Measurements from ENCODE around the gene CDK9. TPM values are rescaled to one million over a fixed set of nuclear protein-coding genes. Genes with fewer than 3 reads are reported as not detected.

Gene CDK9
- total and polyA plus RNA-seq, 4 experiments from 2014 or later = 35.4 to 138 (median 95.2) TPM

DNA sequence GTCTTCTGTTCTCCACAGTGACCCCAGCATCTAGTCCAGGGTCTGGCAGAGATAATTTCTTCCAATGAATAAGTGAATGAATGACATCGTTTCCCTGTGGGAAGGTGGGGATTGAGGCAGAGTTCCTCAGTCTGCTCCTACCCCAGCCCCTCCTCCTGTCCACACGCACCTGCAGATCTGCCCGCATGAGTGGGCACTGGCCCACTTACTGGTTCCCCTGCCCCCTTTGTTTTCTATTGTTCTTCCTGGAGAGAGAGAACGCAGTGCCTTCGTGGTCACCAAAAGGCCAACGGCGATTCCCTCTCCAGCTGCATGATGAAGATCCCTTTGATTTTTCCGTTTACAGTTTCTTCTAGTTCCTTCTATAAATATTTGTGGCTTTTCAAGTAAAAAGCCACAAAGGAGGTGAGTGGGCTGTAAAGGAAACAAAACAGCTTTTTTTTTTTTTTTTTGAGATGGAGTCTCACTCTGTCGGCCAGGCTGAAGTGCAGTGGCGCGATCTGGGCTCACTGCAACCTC lies 11.1 kb downstream of the CDK9 start:
- peaks cover 9% of the 10 kb centered on the region for H3K36me3 ChIP-seq (ENCODE audit: insufficient read depth, low read length)
- H3K27ac Mint-ChIP-seq = peak overlapping the region; percentile 38 to 93 (median 87)
- CTCF ChIA-PET (ENCODE audit: partially characterized antibody) = interaction anchor here (0.6 to 1.7 kb wide), 3 partner anchors 9 to 204 kb away, joined by 3 to 7 read pairs (median 5); no protein-coding TSS in a partner anchor
- no peak for DNase-seq
- POLR2A ChIA-PET (ENCODE audit: partially characterized antibody) = interaction anchor here (0.7 to 6.0 kb wide), 11 partner anchors 10 to 211 kb away, joined by 3 to 45 read pairs (median 3); partner anchors contain the start of genes CDK9, DPM2 and TOR2A
- H3K9me3 ChIP-seq (ENCODE audit: control insufficient read depth in 1 of 2, low read length in 2 of 2) = no peaks in the 10 kb centered on the region
- no peaks in the 10 kb centered on the region for H3K9me3 Mint-ChIP-seq
- H3K27me3 ChIP-seq (ENCODE audit: insufficient read depth, low read length) = no peaks in the 10 kb centered on the region
- H3K27me3 Mint-ChIP-seq = no peaks in the 10 kb centered on the region
- H3K4me1 ChIP-seq (ENCODE audit: insufficient read depth, low read length) = peaks cover 25% of the 10 kb centered on the region
- H3K27ac ChIP-seq (ENCODE audit: low read depth, low read length) = peak overlapping the region; percentile 26
- peak overlapping the region in 7 of 8 donors; percentile 57 to 89 (median 75) for H3K4me3 Mint-ChIP-seq
- H3K36me3 Mint-ChIP-seq = peaks cover 5 to 10% of the 10 kb centered on the region in 2 donors
- intact Hi-C loops (cut with micrococcal nuclease) = no loop called here
- H3K4me1 Mint-ChIP-seq = peaks cover 12 to 36% (median 25%) of the 10 kb centered on the region in 4 donors
- no peak overlapping the region for H3K4me3 ChIP-seq (ENCODE audit: low read length in 2 of 2)

- Histone ChIP-seq H3K4me3 (ENCODE audit: low read length in 2 of 2) (peak overlapping the region in 1 of 2 donors; percentile 80), H3K36me3 (ENCODE audit: insufficient read depth, low read length) (peaks cover 1% of the 10 kb centered on the region), H3K9me3 (ENCODE audit: control insufficient read depth in 1 of 2, low read length in 2 of 2) (no peaks in the 10 kb centered on the region), H3K4me1 (ENCODE audit: insufficient read depth, low read length) (peaks cover 32% of the 10 kb centered on the region), H3K27ac (ENCODE audit: low read depth, low read length) (peak overlapping the region; percentile 72), H3K27me3 (ENCODE audit: insufficient read depth, low read length) (no peaks in the 10 kb centered on the region)
- no peaks in the 10 kb centered on the region for H3K27me3 Mint-ChIP-seq
- H3K4me3 Mint-ChIP-seq = peak overlapping the region; percentile 86 to 93 (median 90)
- peaks cover 3 to 12% of the 10 kb centered on the region in 2 donors for H3K36me3 Mint-ChIP-seq
- H3K9me3 Mint-ChIP-seq = no peaks in the 10 kb centered on the region
- H3K27ac Mint-ChIP-seq = peak overlapping the region; percentile 82 to 96 (median 88)
- POLR2A ChIA-PET (ENCODE audit: partially characterized antibody) = interaction anchor here (0.7 to 5.8 kb wide), 10 partner anchors 12 to 169 kb away, joined by 3 to 54 read pairs (median 6); partner anchors contain the start of genes CDK9, ENG and TOR2A
- intact Hi-C loops (cut with micrococcal nuclease) = loop anchor here (1.0 to 5.0 kb wide), 5 partner anchors 16 to 115 kb away; partner anchors contain the start of genes CDK9 and ST6GALNAC4
- DNase-seq = no peak
- CTCF ChIA-PET (ENCODE audit: partially characterized antibody) = interaction anchor here (0.9 to 1.5 kb wide), 5 partner anchors 17 to 213 kb away, joined by 3 to 9 read pairs (median 3); partner anchors contain the start of genes CDK9 and TOR2A
- H3K4me1 Mint-ChIP-seq = peaks cover 4 to 45% (median 27%) of the 10 kb centered on the region in 4 donors
Observed at GRCh38 chr9:127801955-127802575, 16.2 kb downstream of the CDK9 start.

- Mint-ChIP-seq H3K27ac (peak within 1 kb of the TSS; percentile 88 to 96 (median 93)), H3K27me3 (no peaks in the 10 kb centered on the region), H3K9me3 (no peaks in the 10 kb centered on the region), H3K4me1 (peaks cover 4 to 38% (median 23%) of the 10 kb centered on the region in 4 donors), H3K36me3 (peaks cover 8 to 19% of the 10 kb centered on the region in 2 donors), H3K4me3 (peak within 1 kb of the TSS; percentile 89 to 94 (median 92))
- Histone ChIP-seq H3K36me3 (ENCODE audit: insufficient read depth, low read length) (peaks cover 9% of the 10 kb centered on the region), H3K9me3 (ENCODE audit: control insufficient read depth in 1 of 2, low read length in 2 of 2) (no peaks in the 10 kb centered on the region), H3K27ac (ENCODE audit: low read depth, low read length) (peak within 1 kb of the TSS; percentile 72), H3K4me1 (ENCODE audit: insufficient read depth, low read length) (peaks cover 25% of the 10 kb centered on the region), H3K4me3 (ENCODE audit: low read length in 2 of 2) (peak within 1 kb of the TSS; percentile 80 to 94), H3K27me3 (ENCODE audit: insufficient read depth, low read length) (no peaks in the 10 kb centered on the region)
- DNase-seq = peak; percentile 84 to 88 (median 87)
- ChIA-PET CTCF (ENCODE audit: partially characterized antibody) (interaction anchor here (0.9 to 1.5 kb wide), 5 partner anchors 17 to 214 kb away, joined by 3 to 9 read pairs (median 3); partner anchors contain the start of genes CDK9 and TOR2A), POLR2A (ENCODE audit: partially characterized antibody) (interaction anchor here (0.7 to 5.8 kb wide), 16 partner anchors 13 to 352 kb away, joined by 3 to 54 read pairs (median 5); partner anchors contain the start of genes CDK9, ENG, ST6GALNAC6 and TOR2A)
- intact Hi-C loops (cut with micrococcal nuclease) = loop anchor here (1.0 to 5.0 kb wide), 5 partner anchors 17 to 114 kb away; partner anchors contain the start of genes CDK9 and ST6GALNAC4
Observed at GRCh38 chr9:127802576-127803443, 17.0 kb downstream of the CDK9 start, which contains the start of gene FPGS. Gene FPGS (plus strand): TSS chr9:127802882. CDS start chr9:127802925, 43 bp downstream.

DNA sequence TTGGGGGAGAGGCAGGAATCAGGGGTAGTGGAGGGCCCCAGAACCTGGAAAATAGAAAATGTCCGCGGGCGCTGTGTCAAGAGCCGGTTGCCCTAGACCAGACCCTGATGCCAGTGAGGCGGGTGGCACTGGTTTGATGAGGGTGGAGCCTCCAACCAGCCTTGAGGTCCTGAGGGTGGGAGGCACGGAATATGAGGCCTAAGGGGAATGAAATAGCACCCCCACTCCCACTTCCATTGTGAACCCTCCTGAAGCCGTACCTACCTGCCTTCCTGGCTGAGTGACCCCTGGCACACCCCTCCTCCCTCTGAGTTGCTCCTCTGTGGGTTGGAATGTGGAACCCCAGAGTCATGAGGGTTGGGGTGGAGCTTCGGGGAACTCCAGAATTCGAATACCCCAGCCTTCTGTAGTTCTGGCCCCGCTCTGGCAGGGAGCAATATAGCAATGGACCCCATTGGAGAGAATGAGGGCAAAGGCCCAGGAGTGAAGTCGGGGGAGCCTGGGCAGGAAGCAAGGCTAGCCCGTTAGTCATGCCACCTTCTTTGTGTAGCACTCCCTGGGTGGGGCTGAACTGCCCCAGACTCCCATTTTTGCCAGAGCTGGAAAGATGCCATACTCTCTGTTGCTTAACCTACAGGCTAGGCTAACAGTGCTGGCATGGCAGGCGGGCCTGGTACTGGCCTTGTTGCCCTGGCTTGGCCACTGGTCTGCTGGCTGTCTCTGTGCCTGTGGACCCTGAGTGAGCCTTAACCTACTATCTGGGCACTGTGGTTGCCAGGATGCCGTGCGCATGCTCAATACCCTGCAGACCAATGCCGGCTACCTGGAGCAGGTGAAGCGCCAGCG lies 17.9 kb downstream of the CDK9 start:
- no peaks in the 10 kb centered on the region for H3K27me3 ChIP-seq (ENCODE audit: insufficient read depth, low read length)
- peaks cover 8 to 23% of the 10 kb centered on the region in 2 donors for H3K36me3 Mint-ChIP-seq
- ChIA-PET CTCF (ENCODE audit: partially characterized antibody) (interaction anchor here (1.1 to 1.5 kb wide), 2 partner anchors 17 to 69 kb away, joined by 3 to 4 read pairs; partner anchors contain the start of gene TOR2A), POLR2A (ENCODE audit: partially characterized antibody) (interaction anchor here (0.8 to 5.8 kb wide), 10 partner anchors 13 to 353 kb away, joined by 3 to 54 read pairs (median 5); partner anchors contain the start of genes CDK9, ST6GALNAC6 and TOR2A)
- H3K9me3 ChIP-seq (ENCODE audit: control insufficient read depth in 1 of 2, low read length in 2 of 2) = no peaks in the 10 kb centered on the region
- H3K27ac ChIP-seq (ENCODE audit: low read depth, low read length) = peak overlapping the region; percentile 72
- intact Hi-C loops (cut with micrococcal nuclease) = loop anchor here (2.0 to 5.0 kb wide), 3 partner anchors 64 to 113 kb away; partner anchors contain the start of gene ST6GALNAC4
- no peaks in the 10 kb centered on the region for H3K9me3 Mint-ChIP-seq
- H3K4me3 Mint-ChIP-seq = peak overlapping the region; percentile 89 to 94 (median 92)
- no peaks in the 10 kb centered on the region for H3K27me3 Mint-ChIP-seq
- H3K4me1 Mint-ChIP-seq = peaks cover 4 to 36% (median 20%) of the 10 kb centered on the region in 4 donors
- peaks cover 16% of the 10 kb centered on the region for H3K36me3 ChIP-seq (ENCODE audit: insufficient read depth, low read length)
- H3K27ac Mint-ChIP-seq = peak overlapping the region; percentile 88 to 96 (median 93)
- peak in 1 of 5 donors; percentile 61 for DNase-seq
- H3K4me3 ChIP-seq (ENCODE audit: low read length in 2 of 2) = peak overlapping the region; percentile 80 to 94
- peaks cover 24% of the 10 kb centered on the region for H3K4me1 ChIP-seq (ENCODE audit: insufficient read depth, low read length)

GRCh38 chr9:127805620-127806019 lies 19.8 kb downstream of the CDK9 start:
- Mint-ChIP-seq H3K36me3 (peaks cover 12 to 34% of the 10 kb centered on the region in 2 donors), H3K27ac (peak overlapping the region in 5 of 7 donors; percentile 27 to 88 (median 77)), H3K4me3 (no peak overlapping the region), H3K4me1 (peaks cover 4 to 36% (median 20%) of the 10 kb centered on the region in 4 donors), H3K27me3 (no peaks in the 10 kb centered on the region), H3K9me3 (no peaks in the 10 kb centered on the region)
- Histone ChIP-seq H3K27me3 (ENCODE audit: insufficient read depth, low read length) (no peaks in the 10 kb centered on the region), H3K9me3 (ENCODE audit: control insufficient read depth in 1 of 2, low read length in 2 of 2) (no peaks in the 10 kb centered on the region), H3K4me3 (ENCODE audit: low read length in 2 of 2) (no peak overlapping the region), H3K36me3 (ENCODE audit: insufficient read depth, low read length) (peaks cover 26% of the 10 kb centered on the region), H3K4me1 (ENCODE audit: insufficient read depth, low read length) (peaks cover 24% of the 10 kb centered on the region), H3K27ac (ENCODE audit: low read depth, low read length) (no peak overlapping the region)
- no peak for DNase-seq
- intact Hi-C loops (cut with micrococcal nuclease) = no loop called here
- CTCF ChIA-PET (ENCODE audit: partially characterized antibody) = interaction anchor here (0.7 to 3.0 kb wide), 5 partner anchors 19 to 116 kb away, joined by 3 to 9 read pairs (median 4); no protein-coding TSS in a partner anchor
- POLR2A ChIA-PET (ENCODE audit: partially characterized antibody) = interaction anchor here (1.7 to 5.8 kb wide), 2 partner anchors 15 to 34 kb away, joined by 5 to 54 read pairs; no protein-coding TSS in a partner anchor
